Measurements from ENCODE around the gene TFB1M.

The TFB1M gene

GRCh38 chr6:155276638-155277037 is 37.6 kb downstream of the TFB1M start:
- no peak for DNase-seq (ENCODE audit: low read depth)
- no peak for TF ChIP-seq CTCF (conservative IDR thresholded peaks at IDR 0.05; ENCODE audit: low read depth, low read length)
- no peak overlapping the region for H3K4me3 ChIP-seq (ENCODE audit: low read length)

DNA sequence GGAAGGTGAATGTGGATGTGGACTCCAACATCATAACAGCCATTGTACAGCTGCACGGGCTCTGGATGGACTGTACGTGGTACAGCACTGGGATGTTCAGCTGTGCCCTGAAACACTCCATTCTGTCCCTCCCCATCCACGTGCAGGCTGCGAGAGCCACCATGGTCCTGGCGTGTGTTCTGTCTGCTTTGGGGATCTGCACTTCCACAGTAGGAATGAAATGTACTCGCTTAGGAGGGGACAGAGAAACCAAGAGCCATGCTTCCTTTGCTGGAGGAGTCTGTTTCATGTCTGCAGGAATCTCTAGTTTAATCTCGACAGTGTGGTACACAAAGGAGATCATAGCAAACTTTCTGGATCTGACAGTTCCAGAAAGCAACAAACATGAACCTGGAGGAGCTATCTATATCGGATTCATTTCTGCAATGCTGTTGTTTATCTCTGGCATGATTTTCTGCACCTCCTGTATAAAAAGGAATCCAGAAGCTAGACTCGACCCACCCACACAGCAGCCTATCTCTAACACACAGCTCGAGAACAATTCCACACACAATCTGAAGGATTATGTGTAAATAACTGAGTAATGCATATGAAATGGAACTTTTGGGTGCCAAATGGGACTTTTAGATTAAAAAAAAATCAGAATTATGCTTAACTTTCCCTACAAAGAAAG is 38.3 kb downstream of the TFB1M start:
- no peak overlapping the region for H3K4me3 ChIP-seq (ENCODE audit: low read length)
- DNase-seq (ENCODE audit: low read depth) = no peak
- TF ChIP-seq CTCF (conservative IDR thresholded peaks at IDR 0.05; ENCODE audit: low read depth, low read length) = no peak

- DNase-seq (ENCODE audit: low read depth) = peak; percentile 51
Measured at GRCh38 chr6:155274533-155274932, 39.8 kb downstream of the TFB1M start.

DNA sequence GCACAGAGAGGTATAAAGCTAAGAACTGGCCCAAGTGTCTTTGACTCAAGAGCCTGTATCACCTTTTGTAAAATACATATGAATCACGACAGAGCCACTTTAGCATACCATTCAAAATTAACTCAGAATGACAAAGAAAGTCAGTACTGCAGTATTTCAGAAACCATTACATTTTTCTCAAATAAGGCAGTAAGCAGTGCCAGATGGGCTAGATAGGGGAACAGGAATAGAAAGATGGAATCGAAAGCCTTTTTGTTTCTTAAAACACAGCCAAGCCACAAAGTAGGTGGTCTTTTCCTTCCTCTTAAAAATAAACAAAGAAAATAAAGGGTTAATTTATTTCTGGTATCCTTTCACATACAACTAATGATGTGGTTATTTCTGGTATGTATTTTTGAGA is 40.2 kb downstream of the TFB1M start:
- H3K4me3 ChIP-seq (ENCODE audit: low read length) = no peak overlapping the region
- DNase-seq (ENCODE audit: low read depth) = no peak
- TF ChIP-seq CTCF (conservative IDR thresholded peaks at IDR 0.05; ENCODE audit: low read depth, low read length) = no peak

More at GRCh38 chr6:155274533-155274932, 39.8 kb downstream of the TFB1M start:
- no peak for TF ChIP-seq CTCF (conservative IDR thresholded peaks at IDR 0.05; ENCODE audit: low read depth, low read length)
- no peak overlapping the region for H3K4me3 ChIP-seq (ENCODE audit: low read length)

DNA sequence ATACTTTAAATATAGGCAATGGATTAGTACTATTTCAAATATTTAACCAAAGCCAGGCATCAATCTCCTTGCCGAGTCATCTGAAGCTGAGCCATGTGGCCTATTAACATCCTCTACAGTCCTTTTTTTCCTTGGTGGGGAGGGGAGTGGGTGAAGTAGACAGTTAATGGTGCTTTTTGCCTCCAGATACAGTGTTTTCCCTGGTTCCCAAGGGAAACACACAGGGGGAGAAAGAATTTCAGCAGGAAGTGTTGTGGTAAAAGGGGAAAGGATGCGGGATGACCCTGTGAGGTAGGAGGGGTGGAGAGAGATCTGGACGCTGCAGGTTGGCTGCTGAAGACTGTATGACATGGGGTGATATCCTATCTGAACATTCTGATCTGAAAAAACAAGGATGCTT is 40.9 kb downstream of the TFB1M start:
- peak; percentile 56 for DNase-seq (ENCODE audit: low read depth)
- no peak for TF ChIP-seq CTCF (conservative IDR thresholded peaks at IDR 0.05; ENCODE audit: low read depth, low read length)
- H3K4me3 ChIP-seq (ENCODE audit: low read length) = no peak overlapping the region

GRCh38 chr6:155272353-155273232 is 41.7 kb downstream of the TFB1M start:
- no peak for TF ChIP-seq CTCF (conservative IDR thresholded peaks at IDR 0.05; ENCODE audit: low read depth, low read length)
- H3K4me3 ChIP-seq (ENCODE audit: low read length) = no peak overlapping the region
- no peak for DNase-seq (ENCODE audit: low read depth)

Measured in retinal pigment epithelial cell (primary cell).